Inflammatory macrophage (primary cell): ENCODE results near the gene THBS3.

Experiments
- DNase-seq, 2 donors: peaks; one replicate each; pipeline ENCODE4 v3.0.0-alpha.2; 2020 to 2022

The THBS3 gene

DNA sequence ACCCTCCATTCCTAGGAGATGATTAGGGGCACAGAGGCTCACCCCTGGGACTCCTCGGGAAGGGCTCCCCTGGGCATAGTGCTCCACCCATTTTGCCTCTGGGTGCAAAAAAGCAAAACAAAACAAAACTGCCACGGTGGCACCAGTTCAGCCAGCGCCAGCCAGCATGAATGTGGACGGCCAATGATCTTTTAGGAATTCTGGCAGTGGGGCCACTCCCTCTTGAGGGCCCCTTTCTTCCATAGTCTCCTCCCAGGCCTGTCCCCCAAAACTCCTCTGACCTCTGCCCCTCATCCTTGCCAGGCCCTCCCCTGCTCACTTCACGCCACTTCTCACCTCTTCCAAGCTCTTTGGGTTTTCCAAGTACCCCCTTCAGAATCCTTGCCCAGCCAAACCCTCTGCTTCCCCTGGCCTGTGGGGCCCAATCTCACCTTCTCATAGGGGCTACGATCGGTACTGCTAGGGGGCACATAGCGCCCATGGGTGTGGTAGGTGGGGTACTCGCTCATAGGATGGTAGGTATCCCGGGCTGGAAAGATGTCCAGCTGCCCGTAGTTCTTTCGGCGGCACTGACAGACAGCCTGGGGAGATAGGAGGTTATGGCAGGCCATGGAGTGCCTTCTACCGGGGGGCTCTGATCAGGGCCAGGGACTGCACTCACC lies 20.8 kb downstream of the THBS3 start:
- DNase-seq = no peak

DNA sequence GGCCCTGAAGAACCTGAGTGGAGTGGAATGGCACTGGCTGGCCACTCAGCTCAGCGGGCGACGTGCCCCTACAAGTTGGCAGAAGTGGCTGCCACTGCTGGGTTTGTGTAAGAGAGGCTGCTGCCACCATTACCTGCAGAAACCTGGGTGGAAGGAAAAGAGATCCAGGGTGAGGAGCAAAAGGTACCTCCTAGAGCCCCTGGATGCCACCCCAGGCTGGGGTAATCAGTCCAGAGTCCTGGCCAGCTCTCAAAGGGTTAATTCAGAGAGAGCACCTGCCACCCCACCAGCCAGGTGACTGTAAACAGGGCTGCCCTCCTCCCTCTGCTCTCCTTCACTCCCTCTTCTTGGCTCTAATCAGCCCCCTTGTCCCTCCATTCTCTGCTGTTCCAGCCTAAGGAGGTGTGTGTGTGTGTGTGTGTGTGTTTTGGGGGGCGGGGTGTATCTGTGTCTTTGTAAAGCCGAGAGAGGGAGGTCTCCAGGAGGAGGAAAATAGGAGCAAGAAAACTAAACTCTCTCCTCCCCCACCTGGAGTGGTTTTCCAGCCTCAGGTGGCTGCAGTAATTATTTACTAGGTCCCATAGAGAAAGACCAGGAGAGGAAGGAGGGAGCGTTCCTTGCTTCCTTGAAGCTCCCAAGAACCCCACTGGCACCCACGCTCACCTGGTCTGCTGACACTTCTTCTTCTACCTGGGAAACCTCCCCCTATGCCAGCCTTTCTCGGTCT lies 21.5 kb downstream of the THBS3 start:
- DNase-seq = no peak

DNA sequence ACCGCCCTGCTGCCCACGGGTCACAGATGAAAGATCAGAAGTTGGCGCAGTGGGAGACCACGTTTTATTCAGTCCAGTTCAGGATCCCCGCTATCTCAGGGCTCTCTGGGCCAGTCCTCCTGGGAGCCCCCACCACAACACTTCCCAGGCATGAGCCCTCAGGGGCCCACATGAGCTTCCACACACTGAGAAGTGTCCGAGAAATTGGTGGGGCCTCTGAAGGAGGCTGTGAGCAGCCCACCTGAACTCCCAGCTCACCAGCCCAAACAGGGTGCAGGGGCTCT lies 22.0 kb downstream of the THBS3 start:
- DNase-seq = no peak

DNA sequence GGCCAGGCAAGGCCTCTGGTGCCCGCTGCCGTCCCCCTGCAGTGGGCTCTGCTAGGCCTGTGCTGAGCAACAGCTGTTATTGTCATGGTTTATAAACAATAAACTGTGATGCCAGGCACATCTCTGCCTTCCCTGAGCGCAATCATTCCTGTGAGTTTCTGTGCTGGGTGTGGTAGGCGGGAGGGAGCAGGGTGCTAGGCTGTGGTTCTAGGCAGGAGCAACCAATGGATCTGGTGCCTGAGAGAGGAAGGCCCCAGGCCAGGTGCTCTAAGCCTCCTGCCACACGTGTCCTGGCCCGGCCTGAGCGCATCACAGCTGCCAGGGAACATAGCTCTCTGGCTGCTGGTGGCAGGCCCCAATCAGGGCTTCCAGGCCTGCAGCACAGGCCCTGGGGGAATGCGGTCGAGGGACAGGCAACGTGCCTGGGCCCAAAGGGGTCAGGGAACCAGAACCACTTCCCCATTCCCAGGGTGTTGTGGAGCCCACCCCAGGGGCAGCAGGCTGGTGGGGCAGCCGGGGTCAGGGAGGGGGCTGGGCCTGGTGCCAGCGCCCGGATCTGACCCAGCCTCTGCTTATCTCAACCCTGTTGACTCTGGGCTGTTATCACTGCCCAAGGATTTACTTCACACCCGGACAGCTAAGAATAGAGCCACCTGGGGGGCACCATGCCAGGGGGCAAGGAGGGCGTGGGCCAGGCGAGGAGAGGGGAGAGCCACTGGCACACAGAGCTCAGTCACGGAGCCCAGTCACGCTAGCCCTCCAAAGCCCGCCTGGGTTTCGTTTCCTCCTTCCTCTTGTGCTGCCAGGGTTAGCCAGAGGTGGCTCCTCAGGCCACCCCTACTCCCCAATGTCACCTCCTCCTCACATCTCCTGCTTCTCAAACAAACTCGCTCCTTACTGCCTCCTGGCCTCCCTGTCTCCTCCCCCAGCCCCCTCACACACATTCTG lies 22.6 kb downstream of the THBS3 start:
- DNase-seq = peak; percentile 81 to 86

DNA sequence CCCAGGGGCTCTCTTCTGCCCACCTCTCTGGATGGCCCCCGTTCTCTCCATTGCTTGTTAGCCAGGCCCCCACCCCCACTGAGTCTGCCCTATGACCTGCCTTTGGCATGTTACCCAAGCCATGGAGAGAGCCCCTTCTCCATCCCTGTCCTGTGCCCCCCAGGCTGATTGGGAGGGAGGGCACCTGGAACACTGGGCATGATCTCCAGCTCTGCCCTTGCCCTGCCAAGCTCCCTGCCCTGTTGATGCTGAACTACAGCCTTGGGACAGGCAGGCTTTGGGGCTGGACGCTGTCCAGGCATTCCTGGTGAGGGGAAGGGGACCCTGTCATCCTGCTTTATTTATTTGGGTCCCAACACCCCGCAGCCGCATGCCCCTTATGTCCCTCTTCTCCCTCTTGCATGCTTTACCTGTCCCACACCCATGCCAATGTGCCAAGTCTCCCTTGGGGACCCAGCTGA lies 23.3 kb downstream of the THBS3 start:
- no peak for DNase-seq

DNA sequence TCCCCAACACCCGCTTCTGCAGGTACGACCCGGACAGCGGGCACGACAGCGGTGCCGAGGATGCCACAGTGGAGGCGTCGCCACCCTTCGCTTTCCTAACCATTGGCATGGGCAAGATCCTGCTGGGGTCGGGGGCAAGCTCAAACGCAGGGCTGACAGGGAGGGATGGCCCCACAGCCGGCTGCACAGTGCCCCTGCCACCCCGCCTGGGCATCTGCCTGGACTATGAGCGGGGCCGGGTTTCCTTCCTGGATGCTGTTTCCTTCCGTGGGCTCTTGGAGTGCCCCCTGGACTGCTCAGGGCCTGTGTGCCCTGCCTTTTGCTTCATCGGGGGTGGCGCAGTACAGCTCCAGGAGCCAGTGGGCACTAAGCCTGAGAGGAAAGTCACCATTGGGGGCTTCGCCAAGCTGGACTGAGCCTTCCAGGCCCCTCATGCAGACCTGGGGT lies 23.9 kb downstream of the THBS3 start:
- DNase-seq = no peak

DNA sequence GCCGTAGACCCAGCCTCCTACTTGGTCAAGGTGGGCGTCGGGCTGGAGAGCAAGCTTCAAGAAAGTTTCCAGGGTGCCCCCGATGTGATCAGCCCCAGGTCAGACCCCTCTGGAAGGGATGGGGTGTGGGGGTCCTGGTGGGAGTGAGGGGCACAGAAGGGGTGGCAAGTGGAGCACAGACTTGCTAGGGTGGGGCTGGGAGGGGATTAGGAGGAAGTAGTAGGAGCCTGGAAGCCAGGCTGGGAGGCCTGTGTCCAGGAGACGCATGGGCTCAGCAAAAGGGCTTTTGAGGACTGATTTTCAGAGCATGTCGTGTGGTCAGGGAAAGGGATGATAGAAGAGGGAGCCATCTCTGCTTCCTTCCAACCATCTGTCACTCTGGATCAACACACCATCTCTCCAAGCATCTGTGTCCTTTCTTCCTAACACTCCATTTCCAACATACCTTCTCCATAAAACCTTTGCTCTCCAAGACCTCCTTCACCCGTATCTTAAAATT lies 25.6 kb downstream of the THBS3 start:
- no peak for DNase-seq

DNA sequence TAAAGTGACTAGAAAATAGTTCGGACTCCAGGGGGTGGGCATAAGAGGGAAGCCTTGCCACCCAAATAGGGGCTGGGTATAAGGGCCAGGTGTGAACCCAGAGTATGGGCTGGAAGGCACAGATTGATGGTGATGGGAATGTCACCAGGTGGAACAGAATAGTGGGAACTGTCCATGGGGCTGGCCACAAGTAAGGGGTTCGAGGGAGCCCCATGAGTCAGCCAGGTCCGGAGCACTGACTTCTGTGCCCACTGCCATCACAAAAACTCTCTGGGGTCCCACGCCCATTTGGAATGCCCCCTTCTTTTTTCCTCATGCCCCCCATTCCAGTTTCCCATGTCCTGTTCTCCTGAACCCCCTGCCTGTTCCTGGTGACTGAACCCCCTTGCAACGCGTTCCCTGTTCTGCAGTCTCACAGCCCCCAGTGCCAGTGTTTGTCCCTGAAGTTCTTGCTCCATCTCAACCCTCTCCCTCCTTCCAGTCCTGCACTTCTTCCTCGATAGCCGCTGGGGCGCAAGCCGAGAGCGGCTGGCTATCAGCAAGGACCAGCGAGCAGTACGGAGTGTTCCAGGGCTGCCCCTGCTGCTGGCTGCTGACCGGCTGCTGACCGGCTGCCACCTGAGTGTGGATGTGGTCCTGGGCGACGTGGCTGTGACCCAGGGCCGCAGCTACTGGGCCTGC lies 26.2 kb downstream of the THBS3 start:
- no peak for DNase-seq

DNA sequence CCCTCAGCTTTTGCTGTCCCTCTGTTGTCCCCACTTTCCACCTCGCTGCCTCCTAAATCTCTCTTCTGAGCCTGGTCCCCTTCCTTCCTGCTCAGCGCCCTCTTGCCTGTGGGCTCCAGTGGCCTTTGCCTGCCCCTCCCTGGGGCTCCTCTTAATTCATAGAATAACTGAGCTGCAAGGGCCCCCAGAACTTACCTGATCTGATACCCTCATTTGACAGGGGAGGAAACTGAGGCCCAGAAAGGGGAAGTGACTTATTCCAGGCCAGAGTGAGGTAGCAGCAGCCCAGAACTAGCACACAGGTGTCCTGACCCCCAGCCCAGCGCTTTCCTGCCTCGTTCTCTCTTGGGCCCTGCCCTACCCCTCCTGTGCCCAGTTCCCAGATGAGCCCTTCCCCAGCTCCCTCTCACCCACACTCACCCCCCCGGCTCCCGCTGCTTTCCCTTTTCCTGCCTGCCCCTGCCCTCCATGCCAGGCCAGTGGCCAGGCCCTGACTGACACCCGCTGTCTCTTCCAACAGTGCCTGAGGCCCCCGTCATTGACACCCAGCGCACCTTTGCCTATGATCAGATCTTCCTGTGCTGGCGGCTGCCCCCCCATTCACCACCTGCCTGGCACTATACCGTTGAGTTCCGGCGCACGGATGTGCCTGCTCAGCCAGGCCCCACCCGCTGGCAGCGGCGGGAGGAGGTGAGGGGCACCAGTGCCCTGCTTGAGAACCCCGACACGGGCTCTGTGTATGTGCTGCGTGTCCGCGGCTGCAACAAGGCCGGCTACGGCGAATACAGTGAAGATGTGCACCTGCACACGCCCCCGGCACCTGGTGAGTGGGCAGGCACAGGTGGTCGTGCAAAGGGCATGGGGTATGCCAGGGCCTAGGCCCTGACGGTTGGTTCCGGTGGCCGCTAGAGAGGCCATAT lies 28.3 kb downstream of the THBS3 start:
- no peak for DNase-seq

DNA sequence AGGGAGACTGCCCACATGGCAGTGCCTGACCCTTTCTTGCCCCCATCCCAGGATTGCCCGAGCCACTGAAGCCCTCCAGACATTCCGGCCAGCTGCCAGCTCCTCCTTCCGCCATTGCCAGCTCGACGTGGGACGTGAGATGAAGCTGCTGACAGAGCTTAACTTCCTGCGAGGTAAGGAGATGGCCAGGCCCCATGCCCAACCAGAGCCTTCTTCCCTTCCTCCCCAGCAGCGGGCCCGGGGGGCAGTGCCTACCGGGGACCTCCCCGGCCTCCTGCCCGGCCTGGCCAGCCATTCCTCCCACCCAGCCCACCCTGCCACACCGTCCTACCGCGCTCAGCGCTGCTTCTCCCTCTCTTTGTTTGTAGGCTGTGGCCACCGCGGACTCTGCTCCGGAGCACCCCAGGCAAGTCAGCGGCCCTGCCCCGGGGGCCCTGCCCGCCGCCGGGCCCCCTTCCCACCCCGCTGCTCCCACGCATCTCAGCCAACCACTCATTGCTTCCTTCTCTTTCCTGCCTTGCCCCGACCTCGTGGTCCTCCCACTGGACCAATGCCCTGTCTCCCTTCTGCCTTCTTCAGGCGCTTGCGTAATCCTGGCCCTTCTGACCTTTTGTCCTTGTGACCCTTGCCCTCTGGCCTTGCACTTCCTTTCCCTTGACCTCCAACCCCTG lies 29.1 kb downstream of the THBS3 start:
- DNase-seq = peak; percentile 91 to 94

DNA sequence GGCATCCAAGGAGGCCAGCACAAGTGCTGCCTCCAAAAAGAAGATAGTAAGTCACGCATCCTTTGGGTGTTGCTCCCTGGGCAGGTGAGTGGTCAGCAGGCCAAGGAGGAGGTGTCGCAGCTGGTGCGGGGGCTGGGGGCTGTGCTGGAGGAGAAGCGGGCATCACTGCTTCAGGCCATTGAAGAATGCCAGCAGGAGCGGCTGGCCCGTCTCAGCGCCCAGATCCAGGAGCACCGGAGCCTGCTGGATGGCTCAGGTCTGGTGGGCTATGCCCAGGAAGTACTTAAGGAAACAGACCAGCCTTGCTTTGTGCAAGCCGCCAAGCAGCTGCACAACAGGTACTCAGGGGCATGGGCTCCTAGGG lies 29.8 kb downstream of the THBS3 start:
- DNase-seq = no peak

DNA sequence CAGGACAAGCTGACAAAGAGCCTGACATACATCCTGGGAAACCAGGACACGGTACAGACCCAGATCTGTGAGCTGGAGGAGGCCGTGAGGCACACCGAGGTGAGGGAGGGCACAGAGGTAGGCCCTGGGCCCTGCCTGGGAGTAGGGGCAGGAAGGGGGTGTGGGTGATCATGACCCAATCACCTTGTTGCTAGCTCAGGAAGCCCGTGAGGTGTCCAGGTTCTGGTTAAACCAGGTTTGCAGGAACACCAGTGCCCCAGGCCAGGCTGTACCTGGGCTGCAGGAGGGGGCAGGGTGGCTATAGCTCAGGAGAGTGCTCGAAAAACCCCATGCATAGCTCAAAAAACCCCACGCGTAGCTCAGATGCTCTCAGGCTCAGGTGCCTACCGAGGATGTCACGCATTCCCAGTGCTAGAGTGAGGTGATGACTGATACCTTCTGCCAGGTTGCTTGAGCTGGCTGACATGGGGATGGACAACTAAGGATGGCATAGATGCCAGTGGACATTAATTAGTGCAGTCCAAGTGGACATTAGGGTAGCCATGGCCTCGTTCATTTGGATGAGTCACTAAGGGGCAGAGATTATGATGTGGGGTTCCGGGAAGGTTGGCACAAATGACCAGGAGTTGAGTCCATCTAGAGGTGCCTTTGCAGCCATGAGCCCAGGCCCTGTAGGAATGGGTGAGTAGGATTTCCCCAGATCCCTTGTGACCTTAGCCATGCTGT lies 30.3 kb downstream of the THBS3 start:
- no peak for DNase-seq

DNA sequence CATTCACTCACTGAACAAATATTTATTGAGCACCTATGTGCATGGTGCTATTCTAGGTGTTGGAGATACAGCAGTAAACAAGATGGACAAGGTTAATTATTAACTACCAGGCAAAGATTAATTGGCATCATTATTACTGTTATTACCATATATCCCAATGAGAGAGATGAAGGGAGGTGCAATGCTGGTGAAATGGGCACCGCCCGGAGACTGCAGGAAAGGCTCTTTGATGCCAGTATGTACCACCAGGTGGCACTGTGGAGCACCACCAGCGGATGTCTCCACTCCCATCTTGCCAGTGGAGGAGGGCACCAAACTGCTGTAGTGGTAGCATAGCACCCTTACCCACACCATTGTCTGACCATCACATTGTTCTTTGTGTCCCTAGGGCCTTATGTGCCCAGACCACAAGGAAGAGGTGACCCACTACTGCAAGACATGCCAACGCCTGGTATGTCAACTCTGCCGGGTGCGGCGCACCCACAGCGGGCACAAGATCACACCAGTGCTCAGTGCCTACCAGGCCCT lies 31.1 kb downstream of the THBS3 start:
- peak; percentile 83 to 87 for DNase-seq

DNA sequence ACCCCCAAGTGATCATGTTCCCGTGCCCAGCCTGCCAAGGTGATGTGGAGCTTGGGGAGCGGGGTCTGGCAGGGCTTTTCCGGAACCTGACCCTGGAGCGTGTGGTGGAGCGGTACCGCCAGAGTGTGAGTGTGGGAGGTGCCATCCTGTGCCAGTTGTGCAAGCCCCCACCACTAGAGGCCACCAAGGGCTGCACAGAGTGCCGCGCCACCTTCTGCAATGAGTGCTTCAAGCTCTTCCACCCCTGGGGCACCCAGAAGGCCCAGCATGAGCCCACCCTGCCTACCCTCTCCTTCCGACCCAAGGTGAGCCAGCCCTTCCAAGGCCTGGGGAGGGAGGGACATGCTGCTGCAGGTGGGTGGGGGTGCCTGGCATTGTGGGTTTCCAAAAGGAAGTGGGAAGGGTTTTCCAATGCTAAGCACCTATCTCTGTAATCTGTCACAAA lies 31.7 kb downstream of the THBS3 start:
- peak; percentile 30 to 39 for DNase-seq

DNA sequence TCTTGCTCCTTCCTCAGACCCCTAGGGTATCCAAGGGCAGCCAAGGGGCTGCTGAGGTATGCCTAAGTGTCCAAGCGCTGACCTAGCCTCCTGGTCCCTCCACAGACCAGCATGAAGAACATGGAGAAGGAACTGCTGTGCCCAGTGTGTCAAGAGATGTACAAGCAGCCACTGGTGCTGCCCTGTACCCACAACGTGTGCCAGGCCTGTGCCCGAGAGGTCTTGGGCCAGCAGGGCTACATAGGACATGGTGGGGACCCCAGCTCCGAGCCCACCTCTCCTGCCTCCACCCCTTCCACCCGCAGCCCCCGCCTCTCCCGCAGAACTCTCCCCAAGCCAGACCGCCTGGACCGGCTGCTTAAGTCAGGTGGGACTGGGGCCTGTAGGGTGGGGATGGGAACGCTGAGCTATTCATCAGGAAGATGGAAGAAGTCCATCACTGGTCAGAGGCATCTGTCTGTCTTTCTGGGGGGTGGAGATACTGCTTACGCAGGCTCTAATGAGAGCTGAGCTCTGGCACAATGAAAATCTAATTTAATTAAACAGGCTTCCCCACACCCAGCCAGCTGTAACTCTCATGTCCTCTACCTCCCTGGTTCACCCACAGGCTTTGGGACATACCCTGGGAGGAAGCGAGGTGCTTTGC lies 32.3 kb downstream of the THBS3 start:
- DNase-seq = no peak

DNA sequence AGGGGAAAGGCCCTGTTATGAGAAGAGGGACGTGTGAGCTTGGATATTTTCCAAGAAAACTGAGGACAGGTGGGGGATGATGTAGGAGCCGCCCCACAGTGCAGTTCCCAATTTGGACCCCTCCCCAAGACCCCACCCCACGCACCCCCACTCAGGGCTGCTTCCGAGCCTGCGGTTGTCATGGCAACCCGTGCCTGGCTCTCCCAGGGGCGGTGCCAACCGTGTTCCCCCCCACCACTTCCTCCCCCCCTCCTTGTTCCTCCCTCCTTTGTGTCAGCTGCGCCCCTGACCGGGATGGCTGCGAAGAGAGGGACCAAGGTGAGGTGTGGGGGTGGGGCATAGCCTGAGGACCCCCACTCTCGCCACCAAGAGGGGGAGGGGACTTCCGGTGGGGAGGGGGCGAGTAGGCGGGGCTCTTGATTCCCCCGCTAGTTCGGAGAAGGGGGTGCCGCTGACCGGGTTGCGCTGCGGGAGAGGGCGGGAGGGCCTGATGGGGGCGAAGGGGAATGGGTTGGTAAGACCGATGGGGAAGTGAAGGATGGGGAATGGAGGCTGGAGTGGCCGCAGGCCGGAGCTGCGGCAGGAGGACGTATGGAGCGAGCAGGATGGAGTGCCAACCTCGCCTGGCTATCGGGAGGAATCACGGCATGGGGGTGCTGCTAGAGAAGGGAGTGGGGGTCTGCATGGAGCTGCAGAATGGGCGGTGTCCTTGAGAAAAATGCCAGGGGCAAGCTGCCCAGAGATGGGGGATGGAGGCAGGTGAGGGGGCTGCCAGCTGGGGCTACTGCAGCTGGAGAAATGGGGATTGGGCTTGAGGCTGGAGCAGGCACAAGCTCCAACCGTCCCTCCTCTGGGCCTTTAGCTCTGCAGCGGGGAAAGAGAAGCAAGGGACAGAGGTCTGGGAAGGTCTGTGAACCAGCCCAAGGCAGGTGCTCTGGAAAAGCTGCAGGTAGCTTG lies 33.1 kb downstream of the THBS3 start:
- no peak for DNase-seq

DNA sequence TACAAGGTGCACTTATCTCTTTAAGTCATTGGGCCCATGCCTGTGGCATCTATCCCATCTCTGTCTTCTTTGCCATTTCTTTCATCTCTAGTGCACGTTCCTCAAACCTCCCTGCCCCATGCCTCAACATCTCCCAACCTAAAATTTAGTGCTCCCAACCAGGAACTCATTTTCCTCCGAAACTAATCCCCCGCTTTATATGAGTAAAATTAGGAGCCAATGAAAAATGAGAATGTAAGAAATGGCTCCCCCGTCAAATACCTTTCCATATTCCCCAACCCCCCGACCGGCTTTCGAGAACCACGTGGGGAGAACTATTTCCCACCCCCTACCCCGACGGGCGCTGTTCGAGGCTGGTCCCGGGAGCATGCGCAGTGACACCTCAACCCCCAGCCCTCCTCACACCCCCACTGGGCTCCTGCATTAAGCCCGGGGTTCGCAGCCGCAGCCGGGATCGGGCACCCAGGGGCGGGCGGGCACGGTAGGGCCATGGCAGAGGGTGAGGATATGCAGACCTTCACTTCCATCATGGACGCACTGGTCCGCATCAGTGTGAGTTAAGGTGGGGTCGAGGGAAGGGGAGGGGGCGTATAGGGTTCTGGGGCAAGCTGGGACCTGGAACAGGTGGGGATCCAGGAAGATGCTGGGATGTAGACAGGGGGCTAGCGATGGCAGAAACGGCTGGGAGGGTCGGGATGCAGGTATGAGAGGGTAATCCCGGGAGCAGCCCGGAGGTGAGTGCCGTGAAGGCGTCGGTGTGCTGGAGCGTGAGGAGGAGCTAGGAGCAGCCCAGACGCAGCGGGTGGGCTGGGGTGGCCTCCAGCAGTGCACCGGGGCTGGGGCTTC lies 34.0 kb downstream of the THBS3 start, which contains the start of gene TRIM46:
TRIM46 (plus strand) TSS at position 372 of the 846 bp plus-strand sequence; CDS start at position 490, 118 bp downstream.
- no peak for DNase-seq
